Upper lobe of left lung (tissue), 4 donors: ENCODE data around the gene SMPD3.

ENCODE experiments used
- EP300 ChIP-seq, 4 donors: sonication (generic); formaldehyde crosslinking; IDR thresholded peaks; one replicate each; pipeline ENCODE4 v1.5.1; 2017; ENCODE audit warnings: antibody characterized with exemption in 4 of 4, control low read depth in 2 of 4
- POLR2A ChIP-seq, 4 donors: fragments of 450-650 bp; IDR thresholded peaks; one replicate each; pipeline ENCODE4 v1.5.1; 2016 to 2017; ENCODE audit warnings: antibody characterized with exemption in 4 of 4, mild to moderate bottlenecking in 2 of 4
- TF ChIP-seq, protein P1 (sequence below), 6 experiments: fragments of 450-650 bp in 4 of 6; fragments of 200-600 bp in 2 of 6; sonication (generic) in 2 of 6; IDR thresholded peaks; one replicate each; pipeline ENCODE4 v1.5.1; 2016 to 2019; ENCODE audit warnings: antibody characterized with exemption in 6 of 6

DNA sequence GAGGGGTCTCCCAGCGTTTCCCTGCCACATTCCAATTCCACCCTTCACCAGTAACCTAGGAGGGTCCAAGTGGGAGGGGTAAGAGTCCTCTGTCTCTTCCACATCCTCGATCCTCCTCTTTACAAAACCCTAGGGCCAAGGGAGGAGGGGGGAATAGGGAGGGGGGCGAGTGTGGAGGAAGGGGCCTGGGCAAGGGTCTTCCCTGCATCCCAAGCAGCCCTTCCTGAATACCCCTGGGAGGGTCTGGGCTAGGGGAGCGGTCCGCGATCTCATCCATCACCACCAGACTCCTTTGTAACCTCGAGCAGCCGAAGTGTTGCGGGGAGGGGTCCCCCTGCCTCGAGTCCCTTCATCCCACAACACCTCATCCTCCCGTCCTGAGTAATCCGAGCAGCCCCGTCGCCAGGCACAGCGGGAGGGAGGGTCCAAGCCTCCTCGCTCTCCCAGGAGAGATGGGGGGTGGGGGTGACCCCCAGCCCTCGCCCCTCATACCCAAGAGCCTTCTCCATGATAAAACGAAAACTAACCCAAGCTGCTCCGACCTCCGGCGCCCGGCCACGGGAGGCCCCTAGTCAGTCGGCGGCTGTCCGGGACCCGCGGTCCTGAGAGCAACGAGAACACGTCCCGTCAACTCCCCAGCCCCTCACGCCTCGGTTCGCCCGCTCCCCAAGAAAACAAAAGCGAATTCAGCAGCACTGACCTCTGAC, 502 bp downstream of the SMPD3 start:
- no peak for TF ChIP-seq POLR2A (IDR thresholded peaks at IDR 0.05)
- TF ChIP-seq, protein P1, sequence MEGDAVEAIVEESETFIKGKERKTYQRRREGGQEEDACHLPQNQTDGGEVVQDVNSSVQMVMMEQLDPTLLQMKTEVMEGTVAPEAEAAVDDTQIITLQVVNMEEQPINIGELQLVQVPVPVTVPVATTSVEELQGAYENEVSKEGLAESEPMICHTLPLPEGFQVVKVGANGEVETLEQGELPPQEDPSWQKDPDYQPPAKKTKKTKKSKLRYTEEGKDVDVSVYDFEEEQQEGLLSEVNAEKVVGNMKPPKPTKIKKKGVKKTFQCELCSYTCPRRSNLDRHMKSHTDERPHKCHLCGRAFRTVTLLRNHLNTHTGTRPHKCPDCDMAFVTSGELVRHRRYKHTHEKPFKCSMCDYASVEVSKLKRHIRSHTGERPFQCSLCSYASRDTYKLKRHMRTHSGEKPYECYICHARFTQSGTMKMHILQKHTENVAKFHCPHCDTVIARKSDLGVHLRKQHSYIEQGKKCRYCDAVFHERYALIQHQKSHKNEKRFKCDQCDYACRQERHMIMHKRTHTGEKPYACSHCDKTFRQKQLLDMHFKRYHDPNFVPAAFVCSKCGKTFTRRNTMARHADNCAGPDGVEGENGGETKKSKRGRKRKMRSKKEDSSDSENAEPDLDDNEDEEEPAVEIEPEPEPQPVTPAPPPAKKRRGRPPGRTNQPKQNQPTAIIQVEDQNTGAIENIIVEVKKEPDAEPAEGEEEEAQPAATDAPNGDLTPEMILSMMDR (IDR thresholded peaks at IDR 0.05): no peak
- TF ChIP-seq EP300 (IDR thresholded peaks at IDR 0.05): no peak
